ENCODE results near the gene CKAP5.

DNA sequence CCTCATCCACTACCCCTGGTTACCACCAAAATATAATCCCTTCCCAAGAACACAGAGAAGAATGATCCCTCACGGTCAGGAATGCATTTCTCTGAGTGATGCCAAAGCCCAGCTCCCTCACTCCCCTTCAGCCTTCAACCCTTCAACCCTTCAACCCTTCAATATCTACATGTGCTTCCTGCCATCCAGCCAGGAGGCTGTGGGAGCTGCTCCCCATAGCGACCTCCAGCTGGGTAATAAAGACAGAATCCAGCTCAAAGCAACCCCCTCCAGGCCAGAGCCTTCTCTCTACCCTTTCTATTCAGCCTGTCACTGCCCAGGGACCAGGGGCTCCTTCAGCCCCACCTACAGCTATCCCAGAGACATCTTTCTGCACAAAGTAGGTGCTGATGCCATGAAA lies 148.4 kb downstream of the CKAP5 start:
- TF ChIP-seq, protein P1, sequence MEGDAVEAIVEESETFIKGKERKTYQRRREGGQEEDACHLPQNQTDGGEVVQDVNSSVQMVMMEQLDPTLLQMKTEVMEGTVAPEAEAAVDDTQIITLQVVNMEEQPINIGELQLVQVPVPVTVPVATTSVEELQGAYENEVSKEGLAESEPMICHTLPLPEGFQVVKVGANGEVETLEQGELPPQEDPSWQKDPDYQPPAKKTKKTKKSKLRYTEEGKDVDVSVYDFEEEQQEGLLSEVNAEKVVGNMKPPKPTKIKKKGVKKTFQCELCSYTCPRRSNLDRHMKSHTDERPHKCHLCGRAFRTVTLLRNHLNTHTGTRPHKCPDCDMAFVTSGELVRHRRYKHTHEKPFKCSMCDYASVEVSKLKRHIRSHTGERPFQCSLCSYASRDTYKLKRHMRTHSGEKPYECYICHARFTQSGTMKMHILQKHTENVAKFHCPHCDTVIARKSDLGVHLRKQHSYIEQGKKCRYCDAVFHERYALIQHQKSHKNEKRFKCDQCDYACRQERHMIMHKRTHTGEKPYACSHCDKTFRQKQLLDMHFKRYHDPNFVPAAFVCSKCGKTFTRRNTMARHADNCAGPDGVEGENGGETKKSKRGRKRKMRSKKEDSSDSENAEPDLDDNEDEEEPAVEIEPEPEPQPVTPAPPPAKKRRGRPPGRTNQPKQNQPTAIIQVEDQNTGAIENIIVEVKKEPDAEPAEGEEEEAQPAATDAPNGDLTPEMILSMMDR (IDR thresholded peaks at IDR 0.05), result no peak
- TF ChIP-seq EZH2phosphoT487 (IDR thresholded peaks at IDR 0.05) (no peak), EZH2 (IDR thresholded peaks at IDR 0.05) (no peak)

Data from neural progenitor cell (in vitro differentiated cells).